Stimulated activated CD8-positive, alpha-beta memory T cell treated with anti-CD3 and anti-CD28 coated beads, Interleukin-12 subunit alpha, Interleukin-12 subunit beta, amount 100 ng/mL, for 24 hours (primary cell): ENCODE results near the gene RRAGD.

Experiments
- DNase-seq: peaks from one replicate; pipeline ENCODE4 v3.0.0-alpha.2; 2020; ENCODE audit errors: extremely low read depth

The RRAGD gene

GRCh38 chr6:89375427-89376267 is 36.4 kb downstream of the RRAGD start:
- DNase-seq: peak; percentile 36

- DNase-seq: no peak
Measured at GRCh38 chr6:89372506-89372901, 39.6 kb downstream of the RRAGD start.

GRCh38 chr6:89371849-89372505 is 40.1 kb downstream of the RRAGD start:
- peak; percentile 43 for DNase-seq

- DNase-seq: no peak
Measured at GRCh38 chr6:89368999-89369398, 43.1 kb downstream of the RRAGD start.

GRCh38 chr6:89368107-89368506 is 44.0 kb downstream of the RRAGD start:
- peak; percentile 38 for DNase-seq

GRCh38 chr6:89364586-89364985 is 47.5 kb downstream of the RRAGD start:
- no peak for DNase-seq

- no peak for DNase-seq
Measured at GRCh38 chr6:89361171-89361570, 50.9 kb downstream of the RRAGD start.

GRCh38 chr6:89360415-89360999 is 51.6 kb downstream of the RRAGD start:
- no peak for DNase-seq

GRCh38 chr6:89359561-89359960 is 52.5 kb downstream of the RRAGD start:
- DNase-seq: no peak

- DNase-seq: no peak
Measured at GRCh38 chr6:89357390-89357789, 54.7 kb downstream of the RRAGD start.

- no peak for DNase-seq
Measured at GRCh38 chr6:89356642-89357170, 55.4 kb downstream of the RRAGD start.

- no peak for DNase-seq
Measured at GRCh38 chr6:89355511-89356194, 56.4 kb downstream of the RRAGD start.

- DNase-seq: no peak
Measured at GRCh38 chr6:89353702-89354392, 58.2 kb downstream of the RRAGD start.

- no peak for DNase-seq
Measured at GRCh38 chr6:89353118-89353556, 58.9 kb downstream of the RRAGD start.

GRCh38 chr6:89352278-89353117 is 59.6 kb downstream of the RRAGD start, which contains the start of gene UBE2J1:
Gene UBE2J1, minus strand, starts transcription at chr6:89352722. Its CDS starts 153 bp downstream, at chr6:89352569.
- peak; percentile 30 for DNase-seq

- DNase-seq: no peak
Measured at GRCh38 chr6:89351671-89352277, 60.3 kb downstream of the RRAGD start.

GRCh38 chr6:89350281-89350966 is 61.6 kb downstream of the RRAGD start:
- no peak for DNase-seq

- DNase-seq: no peak
Measured at GRCh38 chr6:89348372-89348771, 63.7 kb downstream of the RRAGD start.

- DNase-seq: no peak
Measured at GRCh38 chr6:89347825-89348224, 64.2 kb downstream of the RRAGD start.
